22Rv1 (cell line): ENCODE data around the gene NUTM1.
"Not testable (repeated sequence)": the region's sequence is repeated elsewhere in the genome, so short reads cannot be mapped to it uniquely, and the experiment has no call there.

ENCODE experiments used
- H3K27ac ChIP-seq: fragments of 450-650 bp; 2 replicates; pipeline ENCODE4 v1.5.1; 2017
- CTCF ChIP-seq: fragments of 450-650 bp; IDR thresholded peaks from 2 replicates; pipeline ENCODE4 v1.5.1; 2017; ENCODE audit warnings: mild to moderate bottlenecking
- ZFX ChIP-seq: fragments of 450-650 bp; IDR thresholded peaks from 2 replicates; pipeline ENCODE4 v1.6.1; 2017; ENCODE audit warnings: antibody characterized with exemption, borderline replicate concordance

The NUTM1 gene

GRCh38 chr15:34366271-34367065, 23.4 kb downstream of the NUTM1 start:
- H3K27ac ChIP-seq = peak overlapping the region; percentile 85; the same call in 1 of the 2 replicates
- TF ChIP-seq ZFX (no peak), CTCF (no peak)

GRCh38 chr15:34367101-34368081, 24.3 kb downstream of the NUTM1 start, which contains the start of gene LPCAT4:
Gene LPCAT4 (minus strand): TSS chr15:34367196. CDS start chr15:34367100, 96 bp downstream.
- peak; percentile 94 for TF ChIP-seq CTCF
- TF ChIP-seq ZFX = no peak
- peak within 1 kb of the TSS; percentile 85 for H3K27ac ChIP-seq

- no peak overlapping the region for H3K27ac ChIP-seq
- no peak for TF ChIP-seq CTCF
- TF ChIP-seq ZFX = no peak
Observed at GRCh38 chr15:34370129-34370528, 27.0 kb downstream of the NUTM1 start.

- TF ChIP-seq ZFX (no peak), CTCF (no peak)
- no peak overlapping the region for H3K27ac ChIP-seq
Observed at GRCh38 chr15:34370643-34371042, 27.5 kb downstream of the NUTM1 start.

- no peak overlapping the region for H3K27ac ChIP-seq
- TF ChIP-seq CTCF = no peak
- TF ChIP-seq ZFX = no peak
Observed at GRCh38 chr15:34373951-34374350, 30.8 kb downstream of the NUTM1 start.

- TF ChIP-seq CTCF (no peak), ZFX (no peak)
- no peak overlapping the region for H3K27ac ChIP-seq
Observed at GRCh38 chr15:34374816-34375215, 31.7 kb downstream of the NUTM1 start.

GRCh38 chr15:34375541-34375940, 32.4 kb downstream of the NUTM1 start:
- not testable (repeated sequence) for H3K27ac ChIP-seq
